Fibroblast of mammary gland (primary cell): ENCODE measurements around the gene CNOT2.

ENCODE experiments used
- DNase-seq: peaks from one replicate; pipeline ENCODE4 v3.0.0-alpha.2; 2010; ENCODE audit warnings: low read depth
- H3K4me3 ChIP-seq: 2 replicates; pipeline ENCODE4 v1.5.1; 2011; ENCODE audit warnings: low read depth, mild to moderate bottlenecking, low read length, moderate library complexity; ENCODE audit not compliant: control insufficient read depth
- CTCF ChIP-seq: conservative IDR thresholded peaks from 2 replicates; pipeline ENCODE4 v1.5.1; 2011; ENCODE audit warnings: low read depth, low read length, inconsistent platforms; ENCODE audit not compliant: control insufficient read depth, insufficient read depth

Gene CNOT2

GRCh38 chr12:70242695-70243509, at the start of gene CNOT2:
Gene CNOT2 (plus strand): TSS chr12:70243433. CDS start chr12:70278227, 34,794 bp downstream.
- TF ChIP-seq CTCF: no peak
- DNase-seq: peak; percentile 94
- H3K4me3 ChIP-seq: peak within 1 kb of the TSS; percentile 90

GRCh38 chr12:70194076-70194475, 49.2 kb upstream of the CNOT2 start:
- DNase-seq: no peak
- H3K4me3 ChIP-seq: no peak overlapping the region
- TF ChIP-seq CTCF: no peak

- no peak for TF ChIP-seq CTCF
- peak; percentile 37 for DNase-seq
- no peak overlapping the region for H3K4me3 ChIP-seq
Observed at GRCh38 chr12:70196811-70197281, 46.4 kb upstream of the CNOT2 start.

GRCh38 chr12:70197345-70197744, 45.9 kb upstream of the CNOT2 start:
- TF ChIP-seq CTCF: no peak
- peak; percentile 33 for DNase-seq
- no peak overlapping the region for H3K4me3 ChIP-seq

- no peak for DNase-seq
- no peak overlapping the region for H3K4me3 ChIP-seq
- no peak for TF ChIP-seq CTCF
Observed at GRCh38 chr12:70213707-70214106, 29.5 kb upstream of the CNOT2 start.

GRCh38 chr12:70214972-70215617, 28.1 kb upstream of the CNOT2 start:
- no peak for DNase-seq
- no peak for TF ChIP-seq CTCF
- no peak overlapping the region for H3K4me3 ChIP-seq
